ENCODE results near the gene RYR3.

DNA sequence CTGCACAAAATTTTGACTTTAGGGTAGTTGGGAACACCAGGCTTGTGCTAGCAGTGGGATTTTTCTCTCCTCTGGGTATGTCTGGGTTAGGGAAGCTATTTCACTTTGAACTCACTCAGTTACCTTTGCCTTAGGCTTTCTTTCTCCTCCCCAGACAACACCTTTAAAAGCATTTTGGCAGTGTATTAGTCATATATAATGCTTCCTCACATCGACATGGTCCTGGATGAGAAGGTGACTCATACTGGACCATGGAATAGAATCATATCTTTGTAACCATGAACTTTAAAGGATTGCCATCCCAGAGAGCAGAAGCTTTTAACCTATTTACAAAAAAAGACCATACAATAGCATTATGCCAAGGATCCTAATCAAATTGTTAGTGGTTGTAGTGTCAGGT lies 2.7 kb downstream of the RYR3 start:
- TF ChIP-seq, protein P1, sequence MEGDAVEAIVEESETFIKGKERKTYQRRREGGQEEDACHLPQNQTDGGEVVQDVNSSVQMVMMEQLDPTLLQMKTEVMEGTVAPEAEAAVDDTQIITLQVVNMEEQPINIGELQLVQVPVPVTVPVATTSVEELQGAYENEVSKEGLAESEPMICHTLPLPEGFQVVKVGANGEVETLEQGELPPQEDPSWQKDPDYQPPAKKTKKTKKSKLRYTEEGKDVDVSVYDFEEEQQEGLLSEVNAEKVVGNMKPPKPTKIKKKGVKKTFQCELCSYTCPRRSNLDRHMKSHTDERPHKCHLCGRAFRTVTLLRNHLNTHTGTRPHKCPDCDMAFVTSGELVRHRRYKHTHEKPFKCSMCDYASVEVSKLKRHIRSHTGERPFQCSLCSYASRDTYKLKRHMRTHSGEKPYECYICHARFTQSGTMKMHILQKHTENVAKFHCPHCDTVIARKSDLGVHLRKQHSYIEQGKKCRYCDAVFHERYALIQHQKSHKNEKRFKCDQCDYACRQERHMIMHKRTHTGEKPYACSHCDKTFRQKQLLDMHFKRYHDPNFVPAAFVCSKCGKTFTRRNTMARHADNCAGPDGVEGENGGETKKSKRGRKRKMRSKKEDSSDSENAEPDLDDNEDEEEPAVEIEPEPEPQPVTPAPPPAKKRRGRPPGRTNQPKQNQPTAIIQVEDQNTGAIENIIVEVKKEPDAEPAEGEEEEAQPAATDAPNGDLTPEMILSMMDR (conservative IDR thresholded peaks at IDR 0.05 in 1 of 2, IDR thresholded peaks at IDR 0.05 in 1 of 2; ENCODE audit: low read depth in 1 of 2, low read length in 2 of 2), result no peak
- TF ChIP-seq EZH2 (IDR thresholded peaks at IDR 0.05; ENCODE audit: low read length, missing control alignments), result no peak
